Measurements from ENCODE around the gene CYFIP2.
"Not testable (repeated sequence)": the region's sequence is repeated elsewhere in the genome, so short reads cannot be mapped to it uniquely, and the experiment has no call there.

GRCh38 chr5:157429920-157430319 is 164.0 kb downstream of the CYFIP2 start:
- not testable (repeated sequence) for TF ChIP-seq CTCF (IDR thresholded peaks at IDR 0.05; ENCODE audit: poor library complexity, severe bottlenecking); POLR2AphosphoS5 (IDR thresholded peaks at IDR 0.05); EZH2 (IDR thresholded peaks at IDR 0.05; ENCODE audit: borderline replicate concordance, insufficient read depth, low read length, poor library complexity, severe bottlenecking); RAD21 (conservative IDR thresholded peaks at IDR 0.05); EP300 (conservative IDR thresholded peaks at IDR 0.05; ENCODE audit: poor library complexity, severe bottlenecking); REST (IDR thresholded peaks at IDR 0.05; ENCODE audit: borderline replicate concordance); SMC3 (conservative IDR thresholded peaks at IDR 0.05; ENCODE audit: poor library complexity); MXI1 (conservative IDR thresholded peaks at IDR 0.05; ENCODE audit: poor library complexity, severe bottlenecking); TAF1 (IDR thresholded peaks at IDR 0.05; ENCODE audit: low read depth)
